CD4-positive, alpha-beta T cell treated with Interleukin-10 for 1 hour (primary cell): ENCODE data around the gene ALK.
"Not testable (repeated sequence)": the region's sequence is repeated elsewhere in the genome, so short reads cannot be mapped to it uniquely, and the experiment has no call there.

Source experiments
- DNase-seq: peaks from one replicate; pipeline ENCODE4 v3.0.0-alpha.2; 2020

Gene ALK

DNA sequence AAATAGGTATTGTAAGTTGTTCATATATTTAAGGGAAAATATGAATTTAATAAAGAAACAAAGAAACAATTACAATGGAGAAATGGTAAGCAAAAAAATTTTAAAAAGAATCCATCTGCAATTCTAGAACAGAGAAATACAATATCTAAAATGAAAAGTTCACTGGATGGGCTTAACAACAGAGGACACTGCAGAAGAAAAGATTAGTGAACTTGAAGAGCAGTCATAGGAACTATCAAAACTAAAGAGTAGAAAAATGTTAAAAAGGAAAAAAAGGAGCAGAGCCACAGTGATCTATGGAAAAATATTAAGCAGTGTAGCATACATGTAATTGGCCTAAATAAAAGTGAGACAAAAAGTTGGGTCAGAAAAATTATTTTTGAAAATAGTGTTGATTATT, 83.5 kb downstream of the ALK start:
- DNase-seq: no peak

- no peak for DNase-seq
Measured at GRCh38 chr2:29834624-29835023, 86.8 kb downstream of the ALK start.

DNA sequence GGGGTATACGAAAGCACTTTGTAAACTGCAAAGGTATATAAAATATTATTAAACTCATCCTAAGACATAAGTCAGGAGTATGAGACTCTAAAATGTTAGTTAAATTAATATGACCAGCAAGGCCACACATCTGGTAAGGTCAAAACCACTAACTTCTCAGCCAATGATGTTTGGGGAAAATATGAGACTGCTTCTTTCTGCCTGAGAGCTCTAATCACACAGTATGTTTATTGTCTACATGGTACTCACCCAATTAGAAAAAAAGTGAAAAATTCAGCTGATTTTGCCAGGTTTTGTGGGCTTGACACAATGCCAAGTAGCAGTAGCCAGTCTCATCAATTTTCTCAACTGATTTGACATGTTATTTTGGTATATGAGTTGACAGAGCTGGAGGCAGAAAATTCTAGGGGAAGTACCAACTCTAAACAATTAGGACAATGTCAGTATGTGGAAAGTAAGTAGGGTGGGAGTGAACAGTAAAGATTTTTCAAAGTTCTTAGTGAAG, 87.3 kb downstream of the ALK start:
- DNase-seq: no peak

DNA sequence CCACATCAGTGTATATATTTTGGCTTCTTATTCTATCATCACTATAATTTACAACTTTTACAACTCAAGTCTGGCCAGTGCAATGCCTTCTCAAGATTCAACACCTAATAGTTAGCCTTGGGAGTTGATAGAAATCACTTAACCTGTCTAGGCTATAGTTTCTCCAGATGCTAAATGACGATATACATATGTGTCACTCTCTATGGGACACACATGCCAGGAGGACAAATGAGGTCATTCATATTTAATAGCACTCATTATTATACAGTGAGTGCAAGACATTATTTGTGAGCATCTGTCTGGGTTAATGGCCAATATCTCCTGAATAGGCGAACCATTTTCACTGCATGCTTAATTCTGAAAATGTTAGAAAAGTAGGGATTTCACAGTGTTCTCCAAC, 89.8 kb downstream of the ALK start:
- DNase-seq: no peak

DNA sequence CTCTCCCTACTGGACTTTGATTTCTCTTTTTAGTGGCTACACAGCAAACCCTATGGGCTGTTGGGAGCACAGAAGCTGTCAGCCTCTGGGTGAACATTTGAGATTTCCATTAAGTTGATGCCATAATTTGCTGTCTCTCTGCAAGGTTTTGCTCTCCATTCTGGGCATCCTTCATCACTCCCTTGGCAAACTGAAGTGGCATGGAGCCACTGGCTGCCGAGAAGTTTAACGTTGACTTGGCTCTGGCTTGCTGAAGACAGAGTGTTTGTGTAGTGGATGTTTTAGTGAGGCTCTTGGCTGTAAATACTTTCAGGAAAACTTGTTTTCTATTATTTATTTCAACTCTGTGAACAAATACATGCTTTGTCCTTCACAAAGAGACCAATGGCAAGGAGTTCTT, 91.5 kb downstream of the ALK start:
- DNase-seq: no peak

DNA sequence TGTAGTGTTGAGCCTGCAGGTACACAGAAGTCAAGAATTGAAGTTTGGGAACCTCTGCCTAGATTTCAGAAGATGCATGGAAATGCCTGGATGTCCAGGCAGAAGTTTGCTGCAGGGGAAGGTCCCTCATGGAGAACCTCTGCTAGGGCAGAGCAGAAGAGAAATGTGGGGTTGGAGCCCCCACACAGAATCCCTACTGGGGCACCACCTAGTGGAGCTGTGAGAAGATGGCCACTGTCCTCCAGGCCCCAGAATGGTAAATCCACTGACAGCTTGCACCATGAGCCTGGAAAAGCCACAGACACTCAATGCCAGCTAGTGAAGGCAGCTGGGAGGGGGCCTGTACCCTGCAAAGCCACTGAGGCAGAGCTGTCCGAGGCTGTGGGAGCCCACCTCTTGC, 97.2 kb downstream of the ALK start:
- not testable (repeated sequence) for DNase-seq

GRCh38 chr2:29821591-29821990, 99.8 kb downstream of the ALK start:
- no peak for DNase-seq

GRCh38 chr2:29819570-29819969, 101.8 kb downstream of the ALK start:
- DNase-seq: no peak

GRCh38 chr2:29817801-29818680, 103.3 kb downstream of the ALK start:
- no peak for DNase-seq

- DNase-seq: no peak
Measured at GRCh38 chr2:29817299-29817698, 104.1 kb downstream of the ALK start.

GRCh38 chr2:29816651-29817050, 104.7 kb downstream of the ALK start:
- DNase-seq: no peak

DNA sequence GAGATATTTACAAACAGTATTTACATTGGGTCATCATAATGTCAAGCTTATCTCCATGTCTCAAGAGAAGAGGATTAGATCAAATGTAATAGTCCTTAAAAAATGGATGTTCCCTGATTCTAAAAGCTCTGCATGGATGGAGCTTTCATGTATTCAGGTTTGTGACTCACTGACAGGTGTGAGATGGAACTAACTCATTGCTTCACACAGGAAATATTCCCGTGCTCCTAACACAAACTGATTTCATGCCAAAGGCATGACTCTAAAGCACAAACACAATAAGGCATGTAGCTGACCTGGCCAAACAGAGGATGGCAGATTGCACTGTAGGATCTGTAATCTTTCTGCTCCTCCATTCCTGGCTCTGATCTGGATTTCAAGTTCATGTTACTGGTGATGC, 110.0 kb downstream of the ALK start:
- no peak for DNase-seq

GRCh38 chr2:29810956-29811355, 110.4 kb downstream of the ALK start:
- no peak for DNase-seq

DNA sequence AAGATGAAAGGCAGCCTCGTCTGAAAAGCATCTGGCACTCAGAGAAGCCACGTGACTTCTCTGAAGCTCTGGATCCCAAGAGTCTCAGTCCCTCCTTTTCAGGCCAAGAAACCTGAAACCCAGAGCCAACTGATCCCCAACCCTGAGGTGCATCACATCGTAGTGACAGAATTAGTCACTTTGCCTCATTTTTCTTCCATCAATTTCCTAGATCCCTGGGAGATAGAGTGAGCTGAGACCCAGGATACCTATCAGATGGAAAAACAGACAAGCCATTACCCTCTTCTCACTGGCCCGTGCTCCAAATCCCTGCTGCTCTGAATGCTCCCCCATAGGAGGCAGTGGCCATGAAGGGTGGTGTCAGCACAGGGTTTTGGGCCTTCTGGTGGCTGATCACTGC, 113.1 kb downstream of the ALK start:
- DNase-seq: no peak

DNA sequence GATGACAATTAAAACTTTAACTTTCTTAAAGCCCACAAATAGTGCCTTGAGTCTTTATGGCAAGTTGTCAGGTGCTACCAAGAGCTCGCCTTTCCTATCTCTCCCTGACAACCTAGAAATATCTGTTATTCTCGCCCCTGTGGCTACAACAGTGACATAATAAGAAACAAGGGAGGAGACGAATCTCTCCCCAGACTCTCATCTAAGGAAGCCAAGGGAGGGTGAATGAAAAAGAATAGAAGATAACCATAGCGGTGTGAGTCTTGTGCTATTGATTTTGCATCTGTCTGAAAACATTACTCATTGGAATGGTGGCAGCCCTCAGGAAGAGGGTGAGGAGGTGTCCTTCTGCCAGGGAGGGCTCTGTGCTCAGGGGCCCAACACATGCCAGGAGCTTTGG, 114.3 kb downstream of the ALK start:
- no peak for DNase-seq

GRCh38 chr2:29806461-29806860, 114.9 kb downstream of the ALK start:
- DNase-seq: no peak

DNA sequence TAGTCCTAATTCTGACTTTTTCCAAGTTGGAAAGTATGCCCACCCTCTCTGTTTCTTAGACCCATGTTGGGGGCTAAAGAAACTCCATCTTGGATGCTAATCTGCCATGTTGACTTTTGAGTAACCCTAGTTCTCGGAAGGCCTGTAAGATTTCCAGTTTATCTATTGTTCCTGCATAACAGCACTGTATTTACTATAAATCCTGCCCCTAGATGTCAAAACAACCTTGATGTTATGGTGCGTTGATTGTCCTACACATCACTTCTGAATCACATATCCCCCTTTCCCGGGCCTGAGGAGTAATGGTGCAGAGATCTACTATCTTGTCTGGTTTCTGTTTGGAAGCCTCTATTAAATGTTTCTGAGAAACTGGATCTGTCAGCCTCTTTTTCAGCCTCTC, 116.7 kb downstream of the ALK start:
- DNase-seq: no peak

DNA sequence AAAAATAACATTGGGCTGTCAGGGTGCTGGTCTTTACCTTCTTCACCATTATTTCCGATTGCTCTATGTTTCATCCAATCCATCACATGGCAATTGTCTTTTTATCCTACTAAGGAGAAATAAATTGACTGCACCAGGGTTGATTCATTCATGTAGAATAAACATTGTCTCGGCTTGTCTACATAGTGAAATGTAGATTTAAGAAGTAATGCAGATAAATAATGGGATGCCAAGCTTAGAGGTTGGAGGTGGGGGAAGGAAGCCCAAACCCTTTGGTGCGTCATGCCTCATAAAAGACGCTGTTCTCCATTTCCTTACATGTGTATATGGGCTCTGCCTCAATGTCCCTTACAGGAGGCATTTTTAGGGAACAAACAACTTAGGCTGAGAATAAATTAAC, 117.8 kb downstream of the ALK start:
- DNase-seq: no peak

DNA sequence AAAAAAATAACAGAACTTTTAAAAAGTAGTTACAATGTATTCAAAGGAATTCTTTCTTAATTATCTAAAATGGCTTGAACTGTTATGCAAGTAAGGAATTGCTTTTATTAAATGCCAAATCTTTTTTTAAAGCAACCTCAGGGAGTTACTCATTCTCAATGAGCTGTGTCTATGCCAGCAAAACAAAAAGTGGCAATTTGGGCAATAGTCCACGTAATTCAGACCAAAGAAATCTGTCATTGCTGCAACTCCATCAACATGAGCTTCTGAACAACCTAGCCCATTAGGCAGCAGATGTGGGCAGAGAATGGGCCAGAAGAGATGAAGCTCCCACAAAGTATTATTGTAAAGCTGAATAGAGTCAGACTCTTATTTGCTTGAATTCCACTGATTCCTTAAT, 118.4 kb downstream of the ALK start:
- no peak for DNase-seq

DNA sequence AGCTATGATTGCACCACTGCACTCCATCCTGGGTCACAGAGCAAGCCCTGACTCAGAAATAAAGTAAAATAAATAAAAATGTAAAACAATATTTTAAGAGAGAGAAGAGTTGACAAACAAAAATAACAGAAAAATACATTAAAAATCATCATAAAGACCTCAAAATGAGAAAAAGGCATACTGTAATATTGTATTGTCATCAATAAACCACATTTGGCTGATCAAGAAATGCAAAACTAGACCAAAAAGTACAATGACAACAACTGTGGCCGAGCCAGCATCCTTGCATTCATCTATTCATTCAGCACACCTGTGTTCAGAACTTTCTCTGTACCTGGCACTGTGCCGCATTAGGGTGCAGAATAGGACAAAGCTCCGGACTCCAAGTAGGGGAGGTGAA, 121.8 kb downstream of the ALK start:
- DNase-seq: no peak

DNA sequence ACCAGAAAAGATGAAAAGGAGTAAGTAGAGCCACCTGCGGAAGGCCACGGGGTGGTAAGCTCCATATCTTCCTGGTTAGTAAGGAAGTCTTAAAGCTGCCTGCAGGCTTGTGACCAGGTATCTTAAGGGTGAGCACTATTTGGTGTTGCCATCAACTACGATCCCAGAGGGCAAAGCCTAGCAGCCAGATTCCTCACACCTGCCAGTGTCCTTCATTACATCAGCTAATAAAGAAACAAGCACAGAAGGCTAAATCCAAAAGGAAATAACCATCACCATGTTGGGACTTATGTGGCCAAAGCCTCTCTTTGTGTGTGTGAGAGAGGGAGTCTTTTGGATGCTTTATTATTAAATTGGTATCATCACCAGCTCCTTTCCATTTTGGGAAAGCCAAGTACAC, 123.5 kb downstream of the ALK start:
- no peak for DNase-seq

GRCh38 chr2:29796446-29796845, 124.9 kb downstream of the ALK start:
- DNase-seq: no peak

DNA sequence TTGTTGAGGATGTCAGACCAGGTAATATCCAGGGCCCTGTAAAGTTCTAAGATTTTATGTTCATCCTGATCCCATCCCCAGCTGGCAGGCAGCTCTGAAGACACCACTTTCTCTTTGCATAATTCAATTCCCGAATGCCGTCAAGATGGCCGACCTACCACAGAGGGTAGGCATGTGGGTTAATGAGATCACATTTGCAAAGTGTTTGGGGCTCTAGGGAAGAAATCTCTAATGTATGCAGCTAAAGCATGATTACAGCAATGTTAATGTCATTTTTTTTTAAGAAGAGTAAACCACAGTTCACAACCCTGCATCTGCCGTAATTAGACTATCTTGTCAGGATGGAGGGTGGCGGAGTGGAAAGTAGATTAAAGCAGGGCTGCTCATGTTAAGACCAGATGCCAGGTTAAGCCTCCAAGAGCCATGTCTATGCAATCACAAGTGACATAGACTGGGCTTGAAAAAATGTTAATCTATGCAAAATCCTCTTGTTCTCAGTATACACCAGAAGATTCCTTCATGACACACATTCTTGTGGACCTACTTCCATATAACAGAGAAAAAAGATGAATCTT, 131.4 kb downstream of the ALK start:
- no peak for DNase-seq
